ENCODE results near the gene HMGCLL1.

GRCh38 chr6:55496201-55496600 is 82.8 kb downstream of the HMGCLL1 start:
- TF ChIP-seq ATF3 (IDR thresholded peaks at IDR 0.05) (no peak), CTCF (IDR thresholded peaks at IDR 0.05; ENCODE audit: low read depth, low read length, missing input control) (no peak), JUND (IDR thresholded peaks at IDR 0.05) (no peak), REST (IDR thresholded peaks at IDR 0.05) (no peak), GABPA (IDR thresholded peaks at IDR 0.05 in 1 of 2, conservative IDR thresholded peaks at IDR 0.05 in 1 of 2) (no peak), RAD21 (IDR thresholded peaks at IDR 0.05) (no peak), ZBTB33 (IDR thresholded peaks at IDR 0.05) (no peak), YY1 (IDR thresholded peaks at IDR 0.05) (no peak), SP1 (IDR thresholded peaks at IDR 0.05) (no peak), RXRA (IDR thresholded peaks at IDR 0.05) (no peak), FOXA2 (IDR thresholded peaks at IDR 0.05) (no peak)
- TF ChIP-seq, protein P1, sequence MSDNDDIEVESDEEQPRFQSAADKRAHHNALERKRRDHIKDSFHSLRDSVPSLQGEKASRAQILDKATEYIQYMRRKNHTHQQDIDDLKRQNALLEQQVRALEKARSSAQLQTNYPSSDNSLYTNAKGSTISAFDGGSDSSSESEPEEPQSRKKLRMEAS (IDR thresholded peaks at IDR 0.05), result no peak
